ENCODE results near the gene ABTB1. TPM values are rescaled to one million over a fixed set of nuclear protein-coding genes. Genes with fewer than 3 reads are reported as not detected.
A peak's percentile ranks its signal among the peaks of the same experiment; 100 is the strongest.

The ABTB1 gene
- total RNA-seq, 2 experiments from 2014 or later = 9.7 to 10.6 TPM

DNA sequence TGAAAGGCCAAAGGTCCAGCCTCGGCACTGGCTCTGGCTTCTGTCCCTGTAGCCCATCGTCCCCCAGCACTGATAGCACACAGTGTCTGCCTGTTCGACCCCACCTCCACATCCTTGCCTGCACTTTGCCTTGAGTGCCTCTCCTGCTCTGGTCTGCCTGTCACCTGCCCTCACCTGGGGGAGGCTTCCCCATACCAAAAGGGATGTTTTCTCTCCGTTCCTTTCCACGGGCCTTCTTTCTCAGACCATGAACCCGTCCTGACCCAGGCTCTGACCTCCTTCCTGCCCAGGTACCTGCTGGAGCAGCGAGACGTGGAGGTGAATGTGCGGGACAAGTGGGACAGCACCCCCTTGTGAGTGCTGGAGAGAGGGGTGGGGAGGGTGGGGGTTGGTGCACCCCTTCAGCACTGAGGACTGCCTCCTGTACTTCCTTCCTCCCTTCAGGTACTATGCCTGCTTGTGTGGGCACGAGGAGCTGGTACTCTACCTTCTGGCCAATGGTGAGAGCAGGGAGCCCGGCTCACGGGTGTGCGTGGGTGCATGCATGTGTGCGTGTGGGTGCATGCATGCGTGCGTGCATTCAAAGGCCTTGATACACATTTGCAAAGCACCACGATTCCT is 1.5 kb downstream of the ABTB1 start:
- peak; percentile 28 for DNase-seq
- Mint-ChIP-seq H3K27me3 (no peaks in the 10 kb centered on the region), H3K36me3 (ENCODE audit: low read depth) (no peaks in the 10 kb centered on the region), H3K4me1 (ENCODE audit: low read depth) (peaks cover 19% of the 10 kb centered on the region), H3K4me3 (peak overlapping the region; percentile 72), H3K9me3 (no peaks in the 10 kb centered on the region), H3K27ac (peak overlapping the region; percentile 74)
- intact Hi-C loops (cut with micrococcal nuclease) = no loop called here
- POLR2A ChIA-PET = no interaction called here
- no peak for ATAC-seq
- CTCF ChIA-PET = no interaction called here
- TF ChIP-seq, protein P1, sequence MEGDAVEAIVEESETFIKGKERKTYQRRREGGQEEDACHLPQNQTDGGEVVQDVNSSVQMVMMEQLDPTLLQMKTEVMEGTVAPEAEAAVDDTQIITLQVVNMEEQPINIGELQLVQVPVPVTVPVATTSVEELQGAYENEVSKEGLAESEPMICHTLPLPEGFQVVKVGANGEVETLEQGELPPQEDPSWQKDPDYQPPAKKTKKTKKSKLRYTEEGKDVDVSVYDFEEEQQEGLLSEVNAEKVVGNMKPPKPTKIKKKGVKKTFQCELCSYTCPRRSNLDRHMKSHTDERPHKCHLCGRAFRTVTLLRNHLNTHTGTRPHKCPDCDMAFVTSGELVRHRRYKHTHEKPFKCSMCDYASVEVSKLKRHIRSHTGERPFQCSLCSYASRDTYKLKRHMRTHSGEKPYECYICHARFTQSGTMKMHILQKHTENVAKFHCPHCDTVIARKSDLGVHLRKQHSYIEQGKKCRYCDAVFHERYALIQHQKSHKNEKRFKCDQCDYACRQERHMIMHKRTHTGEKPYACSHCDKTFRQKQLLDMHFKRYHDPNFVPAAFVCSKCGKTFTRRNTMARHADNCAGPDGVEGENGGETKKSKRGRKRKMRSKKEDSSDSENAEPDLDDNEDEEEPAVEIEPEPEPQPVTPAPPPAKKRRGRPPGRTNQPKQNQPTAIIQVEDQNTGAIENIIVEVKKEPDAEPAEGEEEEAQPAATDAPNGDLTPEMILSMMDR (IDR thresholded peaks at IDR 0.05) = no peak

- Mint-ChIP-seq H3K4me1 (ENCODE audit: low read depth) (peaks cover 19% of the 10 kb centered on the region), H3K27me3 (no peaks in the 10 kb centered on the region), H3K27ac (no peak overlapping the region), H3K9me3 (no peaks in the 10 kb centered on the region), H3K36me3 (ENCODE audit: low read depth) (no peaks in the 10 kb centered on the region), H3K4me3 (no peak overlapping the region)
- ChIA-PET POLR2A (no interaction called here), CTCF (no interaction called here)
- DNase-seq (no peak), ATAC-seq (no peak)
- intact Hi-C loops (cut with micrococcal nuclease) = no loop called here
- TF ChIP-seq, protein P1 (IDR thresholded peaks at IDR 0.05) = no peak
These were observed 2.0 kb downstream of the ABTB1 start for GRCh38 chr3:127674790-127675189.

GRCh38 chr3:127675651-127676391 is 3.1 kb downstream of the ABTB1 start:
- intact Hi-C loops (cut with micrococcal nuclease) = no loop called here
- CTCF ChIA-PET = no interaction called here

GRCh38 chr3:127676456-127676855 is 3.7 kb downstream of the ABTB1 start:
- ATAC-seq (no peak), DNase-seq (no peak)
- Mint-ChIP-seq H3K9me3 (no peaks in the 10 kb centered on the region), H3K4me3 (no peak overlapping the region), H3K27ac (no peak overlapping the region), H3K27me3 (no peaks in the 10 kb centered on the region), H3K36me3 (ENCODE audit: low read depth) (no peaks in the 10 kb centered on the region), H3K4me1 (ENCODE audit: low read depth) (peaks cover 18% of the 10 kb centered on the region)
- ChIA-PET POLR2A (no interaction called here), CTCF (no interaction called here)
- TF ChIP-seq, protein P1 (IDR thresholded peaks at IDR 0.05) = no peak
- intact Hi-C loops (cut with micrococcal nuclease) = no loop called here

More at GRCh38 chr3:127675651-127676391, 3.1 kb downstream of the ABTB1 start:
- no peak overlapping the region for H3K4me3 Mint-ChIP-seq
- POLR2A ChIA-PET = no interaction called here
- H3K36me3 Mint-ChIP-seq (ENCODE audit: low read depth) = no peaks in the 10 kb centered on the region
- H3K27me3 Mint-ChIP-seq = no peaks in the 10 kb centered on the region
- TF ChIP-seq, protein P1 (IDR thresholded peaks at IDR 0.05) = no peak
- ATAC-seq = no peak
- H3K27ac Mint-ChIP-seq = no peak overlapping the region
- no peak for DNase-seq
- H3K9me3 Mint-ChIP-seq = no peaks in the 10 kb centered on the region
- H3K4me1 Mint-ChIP-seq (ENCODE audit: low read depth) = peaks cover 19% of the 10 kb centered on the region

DNA sequence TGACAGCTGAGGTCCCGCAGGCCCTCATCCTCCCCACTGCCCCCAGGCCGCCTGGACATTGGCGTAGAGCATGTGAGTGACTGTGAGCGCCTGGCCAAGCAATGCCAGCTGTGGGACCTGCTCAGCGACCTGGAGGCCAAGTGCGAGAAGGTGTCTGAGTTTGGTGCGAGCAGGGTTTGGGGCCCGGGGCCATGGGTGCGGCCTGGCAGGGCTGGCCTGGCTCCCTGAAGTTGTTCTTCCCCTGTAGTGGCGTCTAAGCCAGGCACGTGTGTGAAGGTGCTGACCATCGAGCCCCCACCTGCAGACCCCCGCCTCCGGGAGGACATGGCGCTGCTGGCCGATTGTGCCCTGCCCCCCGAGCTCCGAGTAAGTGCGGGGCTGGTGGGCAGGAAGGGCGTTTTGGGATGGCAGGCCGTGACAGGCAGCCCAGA is 4.2 kb downstream of the ABTB1 start:
- ChIA-PET CTCF (no interaction called here), POLR2A (no interaction called here)
- intact Hi-C loops (cut with micrococcal nuclease) = no loop called here
- H3K4me3 Mint-ChIP-seq = no peak overlapping the region
- ATAC-seq = no peak
- H3K4me1 Mint-ChIP-seq (ENCODE audit: low read depth) = peaks cover 19% of the 10 kb centered on the region
- H3K27ac Mint-ChIP-seq = no peak overlapping the region
- TF ChIP-seq, protein P1 (IDR thresholded peaks at IDR 0.05) = no peak
- no peaks in the 10 kb centered on the region for H3K9me3 Mint-ChIP-seq
- no peak for DNase-seq
- H3K27me3 Mint-ChIP-seq = no peaks in the 10 kb centered on the region
- no peaks in the 10 kb centered on the region for H3K36me3 Mint-ChIP-seq (ENCODE audit: low read depth)
